Naive B cell (primary cell): ENCODE data around the gene LRMDA. TPM values are rescaled to one million over a fixed set of nuclear protein-coding genes. Genes with fewer than 3 reads are reported as not detected.

ENCODE experiments used
- ATAC-seq, 2 donors: fragments of 150-1000 bp; cut with Tn5 transposase; 2 replicates each; pipeline ENCODE4 v1.10.0; 2021; ENCODE audit warnings: low read depth in 2 of 2, mild to moderate bottlenecking in 2 of 2, moderate library complexity in 2 of 2
- DNase-seq: peaks from one replicate; pipeline ENCODE4 v3.0.0; 2022
- H3K27ac Mint-ChIP-seq, 6 donors: one replicate each; pipeline ENCODE4 v1.8.0; 2020 to 2022; ENCODE audit warnings: mild to moderate bottlenecking in 6 of 6, mixed read lengths in 6 of 6, moderate library complexity in 5 of 6, inconsistent platforms in 2 of 6
- H3K27me3 Mint-ChIP-seq, 3 donors: one replicate each; pipeline ENCODE4 v1.8.0; 2021 to 2022; ENCODE audit warnings: mixed read lengths in 3 of 3, mild to moderate bottlenecking in 1 of 3
- H3K36me3 Mint-ChIP-seq, 2 donors: one replicate each; pipeline ENCODE4 v1.8.0; 2020 to 2022; ENCODE audit warnings: mixed read lengths in 2 of 2, inconsistent platforms in 1 of 2, mild to moderate bottlenecking in 1 of 2
- H3K4me1 Mint-ChIP-seq, 3 donors: one replicate each; pipeline ENCODE4 v1.8.0; 2020 to 2022; ENCODE audit warnings: mixed read lengths in 3 of 3, inconsistent platforms in 1 of 3, mild to moderate bottlenecking in 1 of 3, moderate library complexity in 1 of 3
- H3K4me3 Mint-ChIP-seq, 8 donors: one replicate each; pipeline ENCODE4 v1.8.0; 2020 to 2022; ENCODE audit warnings: mild to moderate bottlenecking in 8 of 8, mixed read lengths in 8 of 8, moderate library complexity in 8 of 8, inconsistent platforms in 2 of 8
- H3K9me3 Mint-ChIP-seq, 7 donors: one replicate each; pipeline ENCODE4 v1.8.0; 2020 to 2022; ENCODE audit warnings: mixed read lengths in 7 of 7, mild to moderate bottlenecking in 5 of 7, inconsistent platforms in 2 of 7, moderate library complexity in 1 of 7
- polyA plus RNA-seq, 6 donors: library from polyadenylated mRNA; unstranded; fragments of 300-500 nt; fragmentation: Illumina TruSeq; gene quantifications; one replicate each; pipeline ENCODE4 v1.2.3, GENCODE V29; 2021; ENCODE audit warnings: low read depth in 6 of 6

The LRMDA gene
- polyA plus RNA-seq, 6 donors from 2014 or later, result 2.1 TPM; not detected in 5

- no peak for ATAC-seq
- Mint-ChIP-seq H3K4me3 (no peak overlapping the region), H3K27ac (no peak overlapping the region), H3K4me1 (no peaks in the 10 kb centered on the region), H3K9me3 (peaks cover 0 to 5% (median 0%) of the 10 kb centered on the region in 7 donors), H3K27me3 (peaks cover 4 to 12% (median 4%) of the 10 kb centered on the region in 3 donors), H3K36me3 (no peaks in the 10 kb centered on the region)
- no peak for DNase-seq
Observed at GRCh38 chr10:75838486-75838885, 407.1 kb downstream of the LRMDA start.

- no peak overlapping the region for H3K4me3 Mint-ChIP-seq
- H3K27me3 Mint-ChIP-seq, result peaks cover 4 to 12% (median 8%) of the 10 kb centered on the region in 3 donors
- ATAC-seq (no peak), DNase-seq (no peak)
- H3K27ac Mint-ChIP-seq, result no peak overlapping the region
- H3K4me1 Mint-ChIP-seq, result no peaks in the 10 kb centered on the region
- no peaks in the 10 kb centered on the region for H3K36me3 Mint-ChIP-seq
- H3K9me3 Mint-ChIP-seq, result peaks cover 0 to 5% (median 0%) of the 10 kb centered on the region in 7 donors
Observed at GRCh38 chr10:75839020-75839419, 407.6 kb downstream of the LRMDA start.

- ATAC-seq (no peak), DNase-seq (no peak)
- H3K36me3 Mint-ChIP-seq, result no peaks in the 10 kb centered on the region
- H3K27me3 Mint-ChIP-seq, result peaks cover 0 to 13% (median 7%) of the 10 kb centered on the region in 3 donors
- H3K4me3 Mint-ChIP-seq, result no peak overlapping the region
- no peaks in the 10 kb centered on the region for H3K4me1 Mint-ChIP-seq
- H3K9me3 Mint-ChIP-seq, result no peaks in the 10 kb centered on the region
- no peak overlapping the region for H3K27ac Mint-ChIP-seq
Observed at GRCh38 chr10:75841266-75841665, 409.8 kb downstream of the LRMDA start.

GRCh38 chr10:75845176-75845947, 413.9 kb downstream of the LRMDA start:
- DNase-seq (no peak), ATAC-seq (no peak)
- Mint-ChIP-seq H3K27me3 (peaks cover 0 to 13% (median 0%) of the 10 kb centered on the region in 3 donors), H3K9me3 (peaks cover 0 to 2% (median 0%) of the 10 kb centered on the region in 7 donors), H3K4me3 (no peak overlapping the region), H3K27ac (peak overlapping the region in 1 of 6 donors; percentile 36), H3K4me1 (no peaks in the 10 kb centered on the region), H3K36me3 (no peaks in the 10 kb centered on the region)

- ATAC-seq, result no peak
- no peak for DNase-seq
- no peaks in the 10 kb centered on the region for H3K4me1 Mint-ChIP-seq
- H3K9me3 Mint-ChIP-seq, result peaks cover 0 to 3% (median 0%) of the 10 kb centered on the region in 7 donors
- H3K4me3 Mint-ChIP-seq, result no peak overlapping the region
- H3K27ac Mint-ChIP-seq, result peak overlapping the region in 1 of 6 donors; percentile 23
- peaks cover 0 to 13% (median 0%) of the 10 kb centered on the region in 3 donors for H3K27me3 Mint-ChIP-seq
- no peaks in the 10 kb centered on the region for H3K36me3 Mint-ChIP-seq
Observed at GRCh38 chr10:75847477-75847876, 416.1 kb downstream of the LRMDA start.

GRCh38 chr10:75851580-75852345, 420.3 kb downstream of the LRMDA start:
- Mint-ChIP-seq H3K27me3 (no peaks in the 10 kb centered on the region), H3K4me1 (no peaks in the 10 kb centered on the region), H3K9me3 (peaks cover 0 to 3% (median 2%) of the 10 kb centered on the region in 7 donors), H3K36me3 (no peaks in the 10 kb centered on the region), H3K27ac (no peak overlapping the region), H3K4me3 (no peak overlapping the region)
- DNase-seq (no peak), ATAC-seq (no peak)

- Mint-ChIP-seq H3K27me3 (no peaks in the 10 kb centered on the region), H3K9me3 (peaks cover 0 to 3% (median 2%) of the 10 kb centered on the region in 7 donors), H3K36me3 (no peaks in the 10 kb centered on the region), H3K4me3 (no peak overlapping the region), H3K4me1 (no peaks in the 10 kb centered on the region), H3K27ac (no peak overlapping the region)
- DNase-seq (no peak), ATAC-seq (no peak)
Observed at GRCh38 chr10:75852851-75853484, 421.5 kb downstream of the LRMDA start.

- Mint-ChIP-seq H3K9me3 (peaks cover 0 to 4% (median 0%) of the 10 kb centered on the region in 7 donors), H3K27ac (no peak overlapping the region), H3K36me3 (no peaks in the 10 kb centered on the region), H3K4me1 (no peaks in the 10 kb centered on the region), H3K27me3 (no peaks in the 10 kb centered on the region), H3K4me3 (no peak overlapping the region)
- DNase-seq (no peak), ATAC-seq (no peak)
Observed at GRCh38 chr10:75857269-75857846, 425.9 kb downstream of the LRMDA start.

GRCh38 chr10:75857896-75858295, 426.5 kb downstream of the LRMDA start:
- Mint-ChIP-seq H3K36me3 (no peaks in the 10 kb centered on the region), H3K27ac (no peak overlapping the region), H3K9me3 (peaks cover 0 to 4% (median 0%) of the 10 kb centered on the region in 7 donors), H3K4me3 (no peak overlapping the region), H3K27me3 (no peaks in the 10 kb centered on the region), H3K4me1 (no peaks in the 10 kb centered on the region)
- no peak for DNase-seq
- no peak for ATAC-seq

- Mint-ChIP-seq H3K36me3 (no peaks in the 10 kb centered on the region), H3K27me3 (no peaks in the 10 kb centered on the region), H3K27ac (no peak overlapping the region), H3K4me1 (no peaks in the 10 kb centered on the region), H3K9me3 (peaks cover 0 to 4% (median 0%) of the 10 kb centered on the region in 7 donors), H3K4me3 (no peak overlapping the region)
- DNase-seq (no peak), ATAC-seq (no peak)
Observed at GRCh38 chr10:75858339-75858738, 426.9 kb downstream of the LRMDA start.

- no peaks in the 10 kb centered on the region for H3K36me3 Mint-ChIP-seq
- peaks cover 0 to 4% (median 0%) of the 10 kb centered on the region in 7 donors for H3K9me3 Mint-ChIP-seq
- no peak overlapping the region for H3K4me3 Mint-ChIP-seq
- no peaks in the 10 kb centered on the region for H3K27me3 Mint-ChIP-seq
- no peaks in the 10 kb centered on the region for H3K4me1 Mint-ChIP-seq
- DNase-seq, result no peak
- no peak for ATAC-seq
- H3K27ac Mint-ChIP-seq, result no peak overlapping the region
Observed at GRCh38 chr10:75859141-75859540, 427.7 kb downstream of the LRMDA start.

- Mint-ChIP-seq H3K27me3 (no peaks in the 10 kb centered on the region), H3K4me1 (no peaks in the 10 kb centered on the region), H3K36me3 (no peaks in the 10 kb centered on the region), H3K27ac (no peak overlapping the region), H3K9me3 (peaks cover 0 to 4% (median 0%) of the 10 kb centered on the region in 7 donors), H3K4me3 (no peak overlapping the region)
- DNase-seq, result no peak
- no peak for ATAC-seq
Observed at GRCh38 chr10:75860009-75860408, 428.6 kb downstream of the LRMDA start.

- no peaks in the 10 kb centered on the region for H3K27me3 Mint-ChIP-seq
Observed at GRCh38 chr10:75861582-75861981, 430.2 kb downstream of the LRMDA start.

More at GRCh38 chr10:75861582-75861981, 430.2 kb downstream of the LRMDA start:
- no peak for DNase-seq
- H3K4me1 Mint-ChIP-seq, result no peaks in the 10 kb centered on the region
- H3K36me3 Mint-ChIP-seq, result no peaks in the 10 kb centered on the region
- H3K27ac Mint-ChIP-seq, result no peak overlapping the region
- no peak for ATAC-seq
- no peak overlapping the region for H3K4me3 Mint-ChIP-seq
- peaks cover 0 to 2% (median 0%) of the 10 kb centered on the region in 7 donors for H3K9me3 Mint-ChIP-seq
